ENCODE data around the gene GATAD1.
"Not testable (repeated sequence)": the region's sequence is repeated elsewhere in the genome, so short reads cannot be mapped to it uniquely, and the experiment has no call there.

GATAD1 gene

DNA sequence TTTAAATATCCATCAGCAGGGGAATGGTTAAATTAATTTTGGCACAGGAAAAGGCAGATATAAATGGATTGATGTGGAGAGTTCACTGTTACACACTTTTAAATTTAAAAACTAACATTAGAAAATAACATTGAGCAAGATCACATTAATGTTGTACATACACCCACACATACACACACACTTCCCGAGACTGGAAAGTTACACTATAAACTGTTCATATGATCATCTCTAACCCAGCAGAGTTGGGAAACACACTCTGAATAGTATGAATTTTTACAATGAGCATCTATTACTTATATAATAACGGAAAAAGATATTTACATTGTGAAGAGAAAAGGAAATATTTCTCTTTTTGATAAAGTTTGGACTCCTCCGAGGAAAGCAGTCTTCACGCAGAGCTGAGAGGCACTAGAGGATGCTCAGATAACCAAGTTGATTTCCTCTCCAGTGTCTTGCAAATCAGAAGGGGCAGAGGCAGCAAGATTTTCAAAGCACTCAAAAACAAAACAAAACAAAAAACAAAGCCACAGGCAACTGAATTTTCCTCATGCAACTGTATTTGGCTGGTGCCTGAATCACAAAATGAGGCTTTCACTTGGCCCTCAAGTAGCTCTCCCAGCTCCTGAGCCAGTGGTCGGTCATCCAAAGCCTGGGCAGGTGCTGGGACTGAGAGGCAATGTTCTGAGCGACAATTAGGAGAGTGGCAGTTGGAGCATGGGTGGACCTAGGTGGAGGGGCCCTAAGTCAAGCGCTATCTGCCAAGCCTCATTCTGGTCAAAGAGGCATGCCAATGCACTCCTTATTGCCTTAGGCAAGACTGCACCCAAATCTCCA lies 10.5 kb upstream of the GATAD1 start:
- DNase-seq (ENCODE audit: low read depth in 2 of 2), result no peak

- DNase-seq (ENCODE audit: low read depth in 2 of 2), result no peak
Measured at GRCh38 chr7:92437956-92438491, 9.3 kb upstream of the GATAD1 start.

DNA sequence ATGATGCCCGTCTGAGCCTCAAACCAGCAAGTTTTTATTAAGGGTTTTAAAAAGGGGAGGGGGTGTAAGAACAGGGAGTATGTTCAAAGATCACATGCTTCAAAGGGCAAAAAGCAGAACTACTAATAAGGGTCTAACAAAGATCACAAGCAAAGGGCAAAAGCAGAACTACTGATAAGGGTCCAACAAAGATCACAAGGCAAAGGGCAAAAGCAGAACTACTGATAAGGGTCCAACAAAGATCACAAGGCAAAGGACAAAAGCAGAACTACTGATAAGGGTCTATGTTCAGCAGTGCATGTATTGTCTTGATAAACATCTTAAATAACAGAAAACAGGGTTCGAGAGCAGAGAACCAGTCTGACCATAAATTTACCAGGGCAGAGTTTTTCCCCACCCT lies 4.6 kb upstream of the GATAD1 start:
- not testable (repeated sequence) for DNase-seq (ENCODE audit: low read depth in 2 of 2)

GRCh38 chr7:92446869-92447344 lies 375 bp upstream of the GATAD1 start:
- DNase-seq (ENCODE audit: low read depth in 2 of 2), result no peak

- DNase-seq (ENCODE audit: low read depth in 2 of 2), result no peak
Measured at GRCh38 chr7:92448205-92448747, 994 bp downstream of the GATAD1 start.

DNA sequence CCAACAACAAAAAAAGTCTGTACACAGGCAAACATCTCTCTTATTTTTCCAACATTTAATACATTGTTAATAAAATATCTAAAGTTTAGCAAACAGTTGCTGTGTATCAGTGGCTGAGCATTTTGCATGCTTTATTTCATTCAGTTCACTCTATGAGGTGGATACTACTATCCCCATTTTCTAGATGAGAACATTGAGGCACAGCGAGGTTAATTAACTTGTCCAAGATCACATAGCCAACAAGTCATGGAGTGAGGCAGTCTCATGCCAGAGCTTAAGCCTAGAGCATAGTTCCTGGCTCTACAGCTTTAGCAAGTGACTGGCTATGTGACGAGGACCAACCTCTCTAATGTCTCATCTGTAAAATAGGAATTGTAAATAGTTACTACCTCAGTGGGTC lies 4.4 kb downstream of the GATAD1 start:
- DNase-seq (ENCODE audit: low read depth in 2 of 2), result no peak

DNA sequence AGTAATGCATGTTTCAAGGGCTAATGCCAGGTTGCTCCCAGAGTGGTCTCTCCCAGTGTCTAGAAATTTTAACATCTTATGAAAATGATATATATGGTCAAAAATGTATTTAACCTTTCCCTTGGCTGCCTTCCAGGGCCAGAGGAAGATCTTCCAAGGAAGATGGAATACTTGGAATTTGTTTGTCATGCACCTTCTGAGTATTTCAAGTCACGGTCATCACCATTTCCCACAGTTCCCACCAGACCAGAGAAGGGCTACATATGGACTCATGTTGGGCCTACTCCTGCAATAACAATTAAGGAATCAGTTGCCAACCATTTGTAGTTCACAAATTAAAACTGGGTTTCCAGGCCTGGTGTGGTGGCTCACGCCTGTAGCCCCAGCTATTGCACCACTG lies 9.0 kb downstream of the GATAD1 start:
- DNase-seq (ENCODE audit: low read depth in 2 of 2), result no peak

DNA sequence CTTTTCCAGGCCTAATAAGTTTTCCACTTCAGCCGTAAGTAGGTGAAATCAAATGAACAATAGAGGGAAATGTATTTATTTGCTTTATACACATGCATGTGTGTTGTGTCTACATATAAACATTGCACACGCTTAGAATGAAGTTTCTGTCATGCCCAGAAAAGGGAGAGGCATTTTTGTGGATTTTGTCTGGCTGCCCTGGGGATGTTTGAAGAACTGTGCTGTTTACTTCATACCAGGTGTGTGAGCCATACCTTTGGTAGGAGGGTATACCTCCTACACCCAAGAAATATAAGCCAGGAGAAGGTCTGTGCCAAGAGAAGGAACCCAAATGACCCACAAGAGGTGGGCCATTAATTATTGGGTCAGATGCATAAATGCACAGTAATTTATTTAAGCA lies 12.8 kb downstream of the GATAD1 start:
- DNase-seq (ENCODE audit: low read depth in 2 of 2), result no peak

DNA sequence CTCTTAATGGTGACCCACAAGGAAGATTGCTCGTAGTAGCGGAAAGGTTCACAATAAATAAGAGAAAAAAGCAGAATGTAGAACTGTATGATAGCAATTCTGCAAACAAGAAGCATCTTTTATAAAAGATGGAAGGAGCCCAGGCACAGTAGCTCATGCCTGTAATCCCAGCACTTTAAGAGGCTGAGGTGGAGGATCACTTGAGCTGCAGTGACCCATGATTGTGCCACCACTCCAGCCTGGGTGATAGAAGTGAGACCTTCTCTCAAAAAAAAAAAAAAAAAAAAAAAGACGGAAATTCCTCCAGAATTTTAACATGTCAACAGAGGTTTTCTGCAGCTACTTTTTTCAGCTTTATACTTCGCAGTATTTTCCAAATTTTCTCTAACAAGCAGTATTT lies 13.2 kb downstream of the GATAD1 start:
- DNase-seq (ENCODE audit: low read depth in 2 of 2), result no peak

DNA sequence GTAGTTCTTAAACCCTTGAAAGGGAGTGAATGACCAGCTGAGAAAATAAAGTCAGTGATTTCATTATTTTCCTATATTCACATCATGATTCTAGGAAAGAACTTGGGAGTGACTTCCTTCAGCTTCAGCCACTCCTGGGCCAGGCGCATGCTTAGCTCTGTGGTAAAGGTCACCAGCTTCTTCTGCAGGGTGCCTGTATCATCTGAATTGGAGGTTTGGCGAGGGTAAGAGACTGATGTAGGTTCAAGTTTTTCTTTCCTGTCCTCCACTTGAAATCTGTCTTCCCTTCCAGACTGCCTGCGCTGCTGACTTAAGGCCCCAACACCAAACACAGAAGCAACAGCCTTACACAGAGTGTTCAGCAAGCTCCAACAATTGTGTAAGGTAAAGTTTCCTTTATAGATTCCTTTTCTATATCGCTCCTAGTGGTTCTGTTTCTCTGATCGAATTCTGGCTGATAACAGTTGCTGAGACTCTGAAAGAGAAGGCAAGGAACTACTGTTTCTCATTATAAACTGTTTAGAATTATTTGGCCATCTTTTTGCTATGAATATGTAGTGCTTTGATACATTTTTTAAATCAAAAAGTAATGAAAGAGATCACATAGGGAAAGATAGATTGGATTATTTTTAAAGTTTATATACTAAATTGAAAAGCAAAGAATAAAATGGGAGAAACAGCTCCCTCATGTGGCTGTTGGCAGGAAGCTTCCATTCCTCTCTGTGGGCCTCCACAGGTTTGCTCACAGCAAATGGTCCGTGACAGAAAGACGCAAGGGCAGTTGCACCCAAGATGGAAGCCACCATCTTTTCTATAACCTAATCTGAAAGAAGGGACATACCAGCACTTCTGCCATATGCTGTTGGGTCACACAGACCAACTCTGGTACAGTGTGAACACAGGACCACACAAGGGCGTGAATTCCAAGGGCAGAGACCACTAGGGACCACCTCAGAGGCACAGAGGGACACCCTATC lies 14.0 kb downstream of the GATAD1 start:
- no peak for DNase-seq (ENCODE audit: low read depth in 2 of 2)

DNA sequence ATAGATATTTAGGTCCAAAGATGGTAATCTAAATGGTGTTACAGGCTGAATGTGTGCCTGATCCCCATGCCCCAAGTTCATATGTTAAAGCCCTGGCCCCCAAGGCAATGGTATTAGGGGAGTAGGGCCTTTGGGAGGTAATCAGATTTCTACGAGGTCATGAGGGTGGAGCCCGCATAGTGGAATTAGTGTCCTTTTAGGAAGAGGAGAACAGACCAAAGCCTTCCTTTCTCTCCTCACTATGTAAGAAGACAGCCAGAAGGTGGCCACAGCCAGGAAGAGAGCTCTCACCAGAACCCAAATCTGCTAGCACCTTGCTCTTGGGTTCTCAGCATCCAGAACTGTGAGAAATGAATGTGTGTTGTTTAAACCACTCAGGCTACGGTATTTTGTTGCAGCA lies 15.3 kb downstream of the GATAD1 start:
- DNase-seq (ENCODE audit: low read depth in 2 of 2), result no peak

DNA sequence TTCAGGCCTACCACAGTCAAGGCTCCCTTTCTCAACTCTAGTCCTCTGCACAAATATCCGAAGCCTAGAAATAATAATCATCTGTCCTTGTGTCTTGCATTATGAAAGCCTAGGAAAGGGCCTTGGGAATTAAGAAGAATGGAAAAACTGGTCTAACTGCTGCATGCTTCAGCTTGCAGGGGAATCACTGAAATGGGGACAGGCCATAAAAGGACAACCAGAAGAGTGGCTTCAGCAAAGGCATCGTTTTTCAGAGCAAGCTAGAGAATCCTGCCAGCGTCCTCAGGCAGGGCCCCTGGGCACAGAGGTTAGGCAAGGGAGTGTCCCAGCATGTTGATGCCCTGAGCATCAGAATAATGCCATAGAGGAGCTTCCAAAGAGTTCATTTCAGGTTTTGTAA lies 17.2 kb downstream of the GATAD1 start:
- no peak for DNase-seq (ENCODE audit: low read depth in 2 of 2)

DNA sequence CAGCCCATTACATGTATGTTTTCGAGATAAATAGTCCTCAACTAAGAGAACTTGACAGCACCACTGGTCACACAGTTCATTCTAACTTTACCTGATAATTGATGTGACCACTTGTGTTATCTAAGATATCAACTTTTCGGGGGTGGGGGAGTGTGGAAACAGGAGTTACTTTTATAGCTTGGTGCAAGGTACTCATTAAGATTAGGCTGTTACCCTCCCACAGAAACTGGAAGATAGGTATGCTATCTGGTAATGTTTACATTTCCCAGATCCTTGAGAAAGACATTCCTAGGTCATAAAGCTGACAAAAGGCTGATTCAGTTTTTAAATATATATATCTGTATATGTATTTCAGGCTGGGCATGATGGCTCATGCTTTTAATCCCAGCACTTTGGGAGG lies 19.4 kb downstream of the GATAD1 start:
- no peak for DNase-seq (ENCODE audit: low read depth in 2 of 2)

GRCh38 chr7:92468589-92468988 lies 21.3 kb downstream of the GATAD1 start:
- DNase-seq (ENCODE audit: low read depth in 2 of 2), result not testable (repeated sequence)

DNA sequence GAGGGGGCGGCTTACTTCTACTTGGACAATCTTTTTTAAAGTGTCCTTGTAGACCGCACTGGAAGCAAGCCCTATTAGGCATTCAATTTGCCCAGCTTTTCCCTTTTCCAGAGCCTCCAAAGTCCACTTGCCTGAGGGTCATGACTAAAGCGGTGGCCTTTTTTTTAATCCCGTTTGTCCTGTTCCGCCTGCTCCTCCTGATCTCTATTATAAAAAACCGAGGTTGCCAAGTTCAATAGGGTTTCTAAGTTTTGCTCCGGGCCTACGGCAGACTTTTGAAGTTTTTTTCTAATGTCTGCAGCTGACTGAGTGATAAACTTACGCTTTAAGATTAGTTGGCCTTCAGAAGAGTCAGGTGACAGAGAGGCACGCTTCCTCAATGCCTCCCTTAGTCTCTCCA lies 26.7 kb downstream of the GATAD1 start:
- DNase-seq (ENCODE audit: low read depth in 2 of 2), result not testable (repeated sequence)

DNA sequence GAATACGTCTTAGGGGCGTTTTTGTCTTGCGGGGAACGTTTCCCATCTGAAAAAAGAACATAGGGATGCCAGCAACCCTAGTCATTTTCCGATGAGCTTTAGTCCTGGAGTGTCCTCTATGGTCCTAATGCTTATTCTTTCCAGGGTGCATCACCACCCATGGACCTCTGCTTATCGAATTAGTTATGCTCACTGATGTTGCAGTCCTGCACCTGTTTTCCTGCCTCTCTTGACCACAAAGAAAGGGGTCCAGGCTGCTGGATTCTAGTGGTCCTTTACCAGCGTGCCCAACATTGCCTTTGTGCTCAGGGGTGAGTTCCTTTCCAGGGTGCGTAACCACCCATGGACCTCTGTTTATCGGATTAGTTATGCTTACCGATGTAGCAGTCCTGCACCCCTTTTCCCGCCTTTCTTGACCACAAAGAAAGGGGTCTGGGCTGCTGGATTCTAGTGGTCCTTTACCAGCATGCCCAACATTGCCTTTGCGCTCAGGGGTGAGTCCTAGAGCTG lies 28.0 kb downstream of the GATAD1 start:
- not testable (repeated sequence) for DNase-seq (ENCODE audit: low read depth in 2 of 2)

DNA sequence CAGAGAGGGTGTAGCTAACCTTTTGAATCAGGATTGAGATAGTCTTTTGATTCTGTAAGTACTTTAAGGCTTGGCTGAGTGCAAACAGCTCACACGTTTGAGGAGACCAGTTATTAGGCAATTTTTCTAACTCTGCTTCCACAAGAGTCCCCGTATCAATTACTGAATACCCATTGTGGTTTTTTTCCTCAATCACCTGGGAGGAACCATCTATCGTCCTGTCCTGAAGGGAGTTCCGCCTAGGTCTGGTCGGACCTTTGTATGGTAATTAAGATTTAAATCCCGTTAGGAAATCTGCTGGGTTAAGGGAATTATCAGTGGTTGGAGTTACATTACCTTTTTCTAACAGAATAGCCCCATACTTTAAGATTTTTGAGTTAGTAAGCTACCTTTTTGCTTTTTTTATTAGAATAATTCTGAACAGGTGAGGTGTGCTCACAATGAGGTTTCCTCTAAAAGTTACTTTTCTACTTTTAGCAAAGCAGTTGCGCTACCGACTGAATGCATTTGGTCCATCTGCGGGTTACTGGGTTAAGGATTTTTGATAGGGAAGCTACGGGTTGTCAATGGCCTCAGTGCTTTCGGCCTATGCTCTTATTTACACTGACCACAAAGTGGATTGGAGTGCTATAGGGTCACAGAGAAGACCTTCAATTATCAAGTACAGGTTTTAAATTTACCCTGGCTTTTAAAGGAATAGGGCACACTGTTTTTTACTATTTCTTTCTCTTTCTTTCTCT lies 28.7 kb downstream of the GATAD1 start:
- not testable (repeated sequence) for DNase-seq (ENCODE audit: low read depth in 2 of 2)

DNA sequence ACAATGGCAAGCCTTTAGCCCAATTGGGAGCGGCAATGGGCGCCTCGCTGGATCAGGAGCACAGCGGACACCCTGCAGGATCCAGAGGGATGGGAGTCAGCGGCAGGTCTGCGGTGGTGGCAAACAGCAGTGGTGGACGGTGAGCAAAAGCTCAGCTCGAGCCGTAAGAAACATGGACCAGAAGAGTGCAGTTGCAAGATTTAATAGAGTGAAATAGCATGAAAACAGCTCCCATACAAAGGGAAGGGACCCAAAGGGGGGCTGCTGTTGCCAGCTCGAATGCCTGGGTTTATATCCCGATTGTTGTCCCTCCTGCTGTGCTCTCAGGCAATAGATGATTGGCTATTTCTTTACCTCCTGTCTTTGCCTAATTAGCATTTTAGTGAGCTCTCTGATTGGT lies 30.4 kb downstream of the GATAD1 start, which contains the start of gene ERVW-1:
TSS of gene ERVW-1 (minus strand) at position 266 of the 400 bp plus-strand sequence. CDS start 7,565 bp downstream, outside the sequence.
- not testable (repeated sequence) for DNase-seq (ENCODE audit: low read depth in 2 of 2)

- no peak for DNase-seq (ENCODE audit: low read depth in 2 of 2)
Measured at GRCh38 chr7:92478095-92478494, 30.8 kb downstream of the GATAD1 start.

- no peak for DNase-seq (ENCODE audit: low read depth in 2 of 2)
Measured at GRCh38 chr7:92478711-92479110, 31.4 kb downstream of the GATAD1 start.

- DNase-seq (ENCODE audit: low read depth in 2 of 2), result not testable (repeated sequence)
Measured at GRCh38 chr7:92479146-92479545, 31.9 kb downstream of the GATAD1 start.
